B cell (primary cell): ENCODE measurements around the gene SPRYD3. TPM values are rescaled to one million over a fixed set of nuclear protein-coding genes. Genes with fewer than 3 reads are reported as not detected.

Experiments
- ATAC-seq: fragments of 200-7000 bp; cut with Tn5 transposase; one replicate; pipeline ENCODE4 v1.10.0; 2021; ENCODE audit warnings: low read depth, mild to moderate bottlenecking, moderate number of reproducible peaks, moderate library complexity
- CTCF ChIA-PET: fragments of 350-600 bp; sonication (Branson Sonifier 250); formaldehyde crosslinking; loops from one replicate; lab custom pipeline; 2021; ENCODE audit warnings: antibody characterized with exemption, inconsistent platforms; lab: Charles Lee
- POLR2A ChIA-PET: fragments of 350-600 bp; sonication (Branson Sonifier 250); formaldehyde crosslinking; loops from one replicate; lab custom pipeline; 2021; ENCODE audit warnings: antibody characterized with exemption; lab: Charles Lee
- DNase-seq: peaks from one replicate; pipeline ENCODE4 v3.0.0; 2013
- H2AFZ ChIP-seq: 2 replicates; pipeline ENCODE4 v1.6.1; 2012; ENCODE audit warnings: mild to moderate bottlenecking, low read depth, low read length; ENCODE audit not compliant: insufficient read depth, poor library complexity, severe bottlenecking
- H3K27ac ChIP-seq, 2 donors: 1 replicate in 1 of 2; 2 replicates in 1 of 2; pipeline ENCODE4 v1.5.1; 2012 to 2013; ENCODE audit warnings: low read length in 2 of 2, mild to moderate bottlenecking in 2 of 2, moderate library complexity in 1 of 2
- H3K27me3 ChIP-seq, 4 experiments: fragments of 200-600 bp in 1 of 4; sonication (generic) in 1 of 4; replicated peaks in 1 of 4; 1 replicate in 2 of 4; 2 replicates in 2 of 4; pipeline versions ENCODE4 v1.6.1 to v1.7.0; 2013 to 2016; ENCODE audit warnings: low read length in 3 of 4, mild to moderate bottlenecking in 2 of 4, mixed read lengths in 1 of 4, moderate library complexity in 1 of 4; ENCODE audit not compliant: insufficient read depth in 4 of 4, control insufficient read depth in 3 of 4; ENCODE audit errors: control extremely low read depth in 1 of 4
- H3K36me3 ChIP-seq, 2 experiments: replicated peaks in 1 of 2; 1 replicate in 1 of 2; 2 replicates in 1 of 2; pipeline versions ENCODE4 v1.6.1 to v1.7.1; 2013; ENCODE audit warnings: low read length in 1 of 2; ENCODE audit not compliant: insufficient read depth in 2 of 2, control insufficient read depth in 1 of 2; ENCODE audit errors: control extremely low read depth in 1 of 2, extremely low read depth in 1 of 2
- H3K4me1 ChIP-seq, 2 donors: fragments of 200-600 bp in 1 of 2; sonication (generic) in 1 of 2; 1 replicate in 1 of 2; 2 replicates in 1 of 2; pipeline versions ENCODE4 v1.5.1 to v1.6.1; 2013 to 2017; ENCODE audit warnings: low read length in 2 of 2; ENCODE audit not compliant: control insufficient read depth in 2 of 2, insufficient read depth in 2 of 2
- H3K4me2 ChIP-seq: replicated peaks from 2 replicates; pipeline ENCODE3; 2012; ENCODE audit warnings: mild to moderate bottlenecking, low read depth, low read length; ENCODE audit not compliant: poor library complexity, severe bottlenecking
- H3K4me3 ChIP-seq, 5 experiments: fragments of 200-600 bp in 1 of 5; sonication (generic) in 1 of 5; 1 replicate in 3 of 5; 2 replicates in 2 of 5; pipeline versions ENCODE4 v1.5.1 to v1.7.0; 2011 to 2016; ENCODE audit warnings: low read length in 4 of 5, mild to moderate bottlenecking in 4 of 5, low read depth in 2 of 5, control low read depth in 1 of 5, moderate library complexity in 1 of 5; ENCODE audit not compliant: insufficient read depth in 1 of 5; ENCODE audit errors: control extremely low read depth in 1 of 5, extremely low read depth in 1 of 5
- H3K79me2 ChIP-seq: fragments of 200-600 bp; sonication (generic); one replicate; pipeline ENCODE4 v1.6.0; 2016; ENCODE audit warnings: low read length; ENCODE audit not compliant: control insufficient read depth, insufficient read depth
- H3K9ac ChIP-seq: fragments of 200-600 bp; sonication (generic); 2 replicates; pipeline ENCODE4 v1.6.1; 2017; ENCODE audit warnings: mild to moderate bottlenecking, low read length, moderate library complexity
- H3K9me3 ChIP-seq, 3 donors: one replicate each; pipeline versions ENCODE4 v1.6.1 to v1.7.1; 2013; ENCODE audit warnings: low read length in 2 of 3; ENCODE audit not compliant: control insufficient read depth in 2 of 3, insufficient read depth in 1 of 3; ENCODE audit errors: control extremely low read depth in 1 of 3
- H4K20me1 ChIP-seq: 2 replicates; pipeline ENCODE4 v1.6.0; 2012; ENCODE audit warnings: mild to moderate bottlenecking, low read length; ENCODE audit not compliant: insufficient read depth, control insufficient read depth, poor library complexity, severe bottlenecking
- H3K27ac Mint-ChIP-seq: one replicate; pipeline ENCODE4 v1.8.0; 2021; ENCODE audit warnings: mixed read lengths
- H3K27me3 Mint-ChIP-seq: one replicate; pipeline ENCODE4 v1.8.0; 2021; ENCODE audit warnings: mixed read lengths
- H3K4me1 Mint-ChIP-seq: one replicate; pipeline ENCODE4 v1.8.0; 2021; ENCODE audit warnings: mixed read lengths
- H3K4me3 Mint-ChIP-seq: one replicate; pipeline ENCODE4 v1.8.0; 2021; ENCODE audit warnings: mixed read lengths
- H3K9me3 Mint-ChIP-seq: one replicate; pipeline ENCODE4 v1.8.0; 2022; ENCODE audit warnings: mixed read lengths; ENCODE audit not compliant: insufficient read depth
- CTCF ChIP-seq: fragments of 200-600 bp; IDR thresholded peaks from one replicate; pipeline ENCODE4 v1.8.0; 2022; ENCODE audit warnings: antibody characterized with exemption, mild to moderate bottlenecking
- EZH2 ChIP-seq: IDR thresholded peaks from 2 replicates; pipeline ENCODE4 v1.6.1; 2012; ENCODE audit warnings: borderline replicate concordance, low read depth, mild to moderate bottlenecking, moderate library complexity, low read length; ENCODE audit not compliant: insufficient read depth, poor library complexity, severe bottlenecking
- WGBS: methylation state at CpG from one replicate; pipeline ENCODE4 v1.1.5; 2013; ENCODE audit warnings: missing lambda C conversion rate; ENCODE audit not compliant: insufficient coverage; 5-methylcytosine and 5-hydroxymethylcytosine counted together
- intact Hi-C: fragments of 100-400 bp; cut with micrococcal nuclease; formaldehyde crosslinking; loops from one replicate; pipeline ENCODE4 v1.10.0; 2022
- polyA plus RNA-seq: library from polyadenylated mRNA; depleted of rRNA; stranded (reverse); fragments of >200 nt; gene quantifications from 2 replicates; pipeline ENCODE4 v1.2.3, GENCODE V29; 2012
- total RNA-seq, 2 donors: library from RNA; stranded (reverse); fragments of 120-200 nt in 1 of 2; gene quantifications; 1 replicate in 1 of 2; 2 replicates in 1 of 2; pipeline versions ENCODE4 v1.2.3 to v1.2.4, GENCODE V29; 2013 to 2022

Gene SPRYD3
- total and polyA plus RNA-seq, 2 donors (not counting 1 experiment from before 2014, with no cell fraction given) = 15.9 to 43.3 TPM

- Mint-ChIP-seq H3K4me3 (peak overlapping the region; percentile 90), H3K4me1 (peaks cover 37% of the 10 kb centered on the region), H3K27ac (no peak overlapping the region), H3K9me3 (no peaks in the 10 kb centered on the region), H3K27me3 (peaks cover 18% of the 10 kb centered on the region)
- Histone ChIP-seq H3K36me3 (no peaks in the 10 kb centered on the region), H4K20me1 (no peaks in the 10 kb centered on the region), H3K27ac (no peak overlapping the region), H3K79me2 (no peaks in the 10 kb centered on the region), H3K4me1 (peaks cover 30 to 40% of the 10 kb centered on the region in 2 donors), H3K4me3 (peak overlapping the region in 4 of 5 experiments; percentile 51 to 69 (median 58)), H3K9ac (peak overlapping the region; percentile 78), H2AFZ (peak overlapping the region; percentile 89), H3K27me3 (peaks cover 0 to 18% (median 7%) of the 10 kb centered on the region in 4 experiments), H3K9me3 (no peaks in the 10 kb centered on the region), H3K4me2 (peak overlapping the region; percentile 100)
- ChIA-PET CTCF (interaction anchor here (0.6 to 13.1 kb wide), 21 partner anchors 8 to 1301 kb away, joined by 3 to 344 read pairs (median 5); partner anchors contain the start of gene SPRYD3), POLR2A (interaction anchor here (0.8 to 2.6 kb wide), 3 partner anchors 12 to 44 kb away, joined by 3 to 11 read pairs (median 4); partner anchors contain the start of gene SPRYD3)
- ATAC-seq (no peak), DNase-seq (peak; percentile 16)
- 71% methylated on average over 6 of the region's 13 CpGs for WGBS
- TF ChIP-seq EZH2 (no peak), CTCF (no peak)
- intact Hi-C loops = loop anchor here (5.0 kb wide), 1 partner anchor 46 kb away; the partner anchor contains the start of gene TNS2
Observed at GRCh38 chr12:53098354-53098981, 19.3 kb upstream of the SPRYD3 start.
